Measurements from ENCODE around the gene MAP3K20.

DNA sequence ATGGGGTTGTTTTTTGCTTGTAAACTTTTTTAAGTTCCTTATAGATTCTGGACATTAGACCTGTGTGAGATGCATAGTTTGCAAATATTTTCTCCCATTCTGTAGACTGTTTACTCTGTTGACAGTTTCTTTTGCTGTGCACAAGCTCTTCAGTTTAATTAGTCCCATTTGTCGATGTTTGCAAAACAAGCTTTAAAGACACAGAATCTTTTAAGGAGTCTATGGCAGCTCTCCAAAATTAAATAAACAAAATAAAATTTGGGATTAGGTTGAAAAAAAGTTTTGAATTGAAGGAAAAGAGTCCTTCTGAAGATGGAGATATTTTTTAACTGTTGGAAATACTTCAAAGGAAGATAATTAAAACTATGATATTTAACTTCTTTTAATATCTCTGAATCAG, 88.8 kb downstream of the MAP3K20 start:
- no peak for TF ChIP-seq CTCF (IDR thresholded peaks at IDR 0.05)
- no peak for TF ChIP-seq POLR2AphosphoS5 (IDR thresholded peaks at IDR 0.05)

Measured in transverse colon (tissue), 4 donors.